GM12878 (cell line): ENCODE results near the gene DGLUCY. TPM values are rescaled to one million over a fixed set of nuclear protein-coding genes. Genes with fewer than 3 reads are reported as not detected.
A peak's percentile ranks its signal among the peaks of the same experiment; 100 is the strongest.

ENCODE experiments used
- ATAC-seq: fragments of 200-7000 bp; cut with Tn5 transposase; 3 replicates; pipeline ENCODE4 v1.9.1; 2020; ENCODE audit warnings: mild to moderate bottlenecking, moderate library complexity
- BruUV-seq: library from RNA; stranded (reverse); fragments of 400-500 nt; replicated peaks from 2 replicates; lab custom pipeline; 2021; lab: Mats Ljungman, UMichigan
- CTCF ChIA-PET: fragments of 300-600 bp; sonication (Branson Sonifier 250); formaldehyde crosslinking; extraction: SDS; loops from one replicate; lab custom pipeline; 2021; ENCODE audit warnings: inconsistent platforms; lab: Yijun Ruan, JAX
- POLR2A ChIA-PET: fragments of 350-600 bp; formaldehyde crosslinking; extraction: SDS; loops from one replicate; lab custom pipeline; 2021; ENCODE audit warnings: inconsistent platforms; lab: Charles Lee
- RAD21 ChIA-PET: fragments of 300-600 bp; sonication (Branson Sonifier 250); formaldehyde crosslinking; loops from one replicate; lab custom pipeline; 2023; ENCODE audit warnings: antibody characterized with exemption; ENCODE audit not compliant: unreplicated experiment; lab: Charles Lee
- SMC1A ChIA-PET: fragments of 300-600 bp; sonication (Branson Sonifier 250); formaldehyde crosslinking; loops from one replicate; lab custom pipeline; 2023; ENCODE audit not compliant: unreplicated experiment, uncharacterized antibody; lab: Charles Lee
- DNase-seq: peaks from one replicate; pipeline ENCODE4 v3.0.0-alpha.2; 2011; ENCODE audit warnings: low read depth, low spot score
- FAIRE-seq: peaks from 3 replicates; lab custom pipeline; 2011; peaks lifted over from hg19 to GRCh38; lab: Jason Lieb, UNC
- H2AFZ ChIP-seq: 2 replicates; pipeline ENCODE4 v1.6.0; 2011; ENCODE audit warnings: low read depth, low read length, control low read depth; ENCODE audit not compliant: control insufficient read depth
- H3K27ac ChIP-seq: 2 replicates; pipeline ENCODE4 v1.5.1; 2011; ENCODE audit warnings: control low read depth; ENCODE audit not compliant: control insufficient read depth, insufficient read depth
- H3K27me3 ChIP-seq, 2 experiments: replicated peaks in 1 of 2; 2 replicates each; pipeline versions ENCODE4 v1.6.0 to v1.6.1; 2011; ENCODE audit warnings: low read length in 1 of 2; ENCODE audit not compliant: control insufficient read depth in 2 of 2, insufficient read depth in 2 of 2
- H3K36me3 ChIP-seq, 2 experiments: 2 replicates each; pipeline ENCODE4 v1.5.1; 2011; ENCODE audit warnings: low read length in 1 of 2; ENCODE audit not compliant: control insufficient read depth in 2 of 2, insufficient read depth in 2 of 2
- H3K4me1 ChIP-seq: 2 replicates; pipeline ENCODE4 v1.6.1; 2011; ENCODE audit warnings: mild to moderate bottlenecking, low read length, moderate library complexity, mixed read lengths; ENCODE audit not compliant: control insufficient read depth, insufficient read depth
- H3K4me2 ChIP-seq: 2 replicates; pipeline ENCODE4 v1.6.0; 2011; ENCODE audit warnings: control low read depth; ENCODE audit not compliant: control insufficient read depth, insufficient read depth
- H3K4me3 ChIP-seq: fragments of 200-600 bp; sonication (generic); 2 replicates; pipeline ENCODE4 v1.5.1; 2016
- H3K79me2 ChIP-seq: 2 replicates; pipeline ENCODE4 v1.6.0; 2011; ENCODE audit warnings: low read length; ENCODE audit not compliant: control insufficient read depth, insufficient read depth
- H3K9ac ChIP-seq: 2 replicates; pipeline ENCODE4 v1.8.0; 2011; ENCODE audit warnings: low read length, control low read depth, mixed read lengths; ENCODE audit not compliant: control insufficient read depth, insufficient read depth
- H3K9me3 ChIP-seq: replicated peaks from 3 replicates; pipeline ENCODE4 v1.5.1; 2011; ENCODE audit warnings: mild to moderate bottlenecking, low read length; ENCODE audit not compliant: control insufficient read depth, insufficient read depth
- H4K20me1 ChIP-seq: 2 replicates; pipeline ENCODE4 v1.6.0; 2011; ENCODE audit not compliant: control insufficient read depth, insufficient read depth
- CEBPB ChIP-seq, 2 experiments: fragments of 150-350 bp in 1 of 2; IDR thresholded peaks; 2 replicates each; pipeline ENCODE4 v1.6.1; 2012 to 2014; ENCODE audit warnings: low read depth in 2 of 2, low read length in 2 of 2, borderline replicate concordance in 1 of 2, inconsistent platforms in 1 of 2
- EED ChIP-seq: sonication (generic); IDR thresholded peaks from 2 replicates; pipeline ENCODE4 v1.6.1; 2016; ENCODE audit warnings: antibody characterized with exemption, low read depth
- FOS ChIP-seq: IDR thresholded peaks from 3 replicates; pipeline ENCODE4 v1.6.1; 2011; ENCODE audit warnings: borderline replicate concordance; ENCODE audit not compliant: insufficient read length; ENCODE audit errors: extremely low read depth
- LARP7 ChIP-seq: fragments of 450-650 bp; IDR thresholded peaks from 2 replicates; pipeline ENCODE4 v1.6.1; 2017; ENCODE audit warnings: mild to moderate bottlenecking
- NFXL1 ChIP-seq: fragments of 450-650 bp; IDR thresholded peaks from 2 replicates; pipeline ENCODE4 v1.6.1; 2017; ENCODE audit warnings: antibody characterized with exemption, mild to moderate bottlenecking, borderline replicate concordance
- SUZ12 ChIP-seq: fragments of 200-600 bp; sonication (generic); IDR thresholded peaks from one replicate; pipeline ENCODE4 v1.6.1; 2018; ENCODE audit warnings: antibody characterized with exemption, mild to moderate bottlenecking; ENCODE audit not compliant: unreplicated experiment
- TCF12 ChIP-seq: IDR thresholded peaks from 2 replicates; pipeline ENCODE4 v1.6.1; 2011; ENCODE audit warnings: low read depth, mild to moderate bottlenecking, low read length
- WGBS: methylation state at CpG from one replicate; pipeline ENCODE4 v1.1.6; 2016; ENCODE audit warnings: low lambda C conversion rate; ENCODE audit not compliant: insufficient replicate concordance, insufficient coverage; ENCODE audit errors: missing lambda C conversion rate; 5-methylcytosine and 5-hydroxymethylcytosine counted together
- in situ Hi-C: fragments of 300-500 bp; cut with MboI; formaldehyde crosslinking; loops from 9 replicates; pipeline ENCODE4 v1.14.3; 2018; ENCODE audit warnings: mixed read lengths
- intact Hi-C: fragments of 100-400 bp; cut with micrococcal nuclease; formaldehyde crosslinking; loops from one replicate; pipeline ENCODE4 v1.14.2; 2022; ENCODE audit not compliant: unreplicated experiment
- polyA plus RNA-seq, 11 experiments: library from polyadenylated mRNA; depleted of rRNA in 4 of 11; unstranded in 6 of 11; stranded (reverse) in 5 of 11; fragments of >200 nt; fragmentation: Nextera tagmentation in 4 of 11; fragmentation: Illumina TruSeq in 1 of 11; extraction: Ambion mirVana in 4 of 11; extraction: Trizol in 1 of 11; gene quantifications; 1 replicate in 1 of 11; 2 replicates in 10 of 11; pipeline versions ENCODE4 v1.2.1 to v1.2.3, GENCODE V29; 2011 to 2016; ENCODE audit warnings: inconsistent platforms in 2 of 11, missing spikeins in 2 of 11, low read depth in 1 of 11
- total RNA-seq, 4 experiments: library from RNA; depleted of rRNA in 3 of 4; stranded (reverse); fragments of >200 nt in 3 of 4; fragmentation: Illumina TruSeq in 1 of 4; extraction: Trizol in 1 of 4; gene quantifications; 2 replicates each; pipeline versions ENCODE4 v1.2.1 to v1.2.3, GENCODE V29; 2013 to 2021
- TF ChIP-seq, protein P1 (sequence below): fragments of 450-650 bp; IDR thresholded peaks from 2 replicates; pipeline ENCODE4 v1.6.1; 2017; ENCODE audit warnings: mild to moderate bottlenecking
- TF ChIP-seq, protein P2 (sequence below): fragments of 450-650 bp; conservative IDR thresholded peaks from 2 replicates; pipeline ENCODE4 v1.6.1; 2017; ENCODE audit warnings: mild to moderate bottlenecking, moderate library complexity

Gene DGLUCY
- total and polyA plus RNA-seq, 10 of the 15 experiments (the other 5 are each of a cell fraction or from before 2014, with no cell fraction given) = 15.0 to 70.3 (median 55.1) TPM

DNA sequence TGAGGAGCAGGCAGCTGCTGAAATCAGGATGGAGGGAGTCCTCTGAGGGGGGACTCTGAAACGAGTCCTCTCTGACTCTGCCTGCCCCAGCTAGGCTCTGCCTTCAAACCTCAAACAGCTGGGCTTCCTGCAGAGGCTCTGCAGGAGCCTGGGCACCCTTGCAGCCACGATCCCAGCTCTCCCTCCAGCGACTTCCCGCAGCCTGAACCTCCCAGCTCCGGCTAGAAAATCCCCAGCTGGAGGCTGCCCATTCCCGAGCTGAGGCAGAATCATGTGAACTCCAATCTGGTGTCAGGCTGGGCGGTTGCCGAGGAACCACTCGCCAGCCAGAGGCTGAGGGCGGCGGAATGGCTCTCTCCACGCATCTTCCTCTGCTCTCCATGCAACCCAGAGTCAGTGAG is 130.6 kb downstream of the DGLUCY start, which contains the start of gene GPR68:
GPR68 (minus strand) TSS at position 204 of the 401 bp plus-strand sequence. CDS start 9,654 bp downstream, outside the sequence.
- peaks cover 32% of the 10 kb centered on the region for H3K4me1 ChIP-seq
- H3K9ac ChIP-seq = peak within 1 kb of the TSS; percentile 56
- H3K4me2 ChIP-seq = peak within 1 kb of the TSS; percentile 83
- in situ Hi-C loops (no loop called here), intact Hi-C loops (loop anchor here (5.0 kb wide), 1 partner anchor 173 kb away; the partner anchor contains the start of gene CCDC88C)
- peaks cover 15% of the 10 kb centered on the region for H3K79me2 ChIP-seq
- no peak for FAIRE-seq
- no peak for DNase-seq
- BruUV-seq = no TSS peak
- TF ChIP-seq, protein P1, sequence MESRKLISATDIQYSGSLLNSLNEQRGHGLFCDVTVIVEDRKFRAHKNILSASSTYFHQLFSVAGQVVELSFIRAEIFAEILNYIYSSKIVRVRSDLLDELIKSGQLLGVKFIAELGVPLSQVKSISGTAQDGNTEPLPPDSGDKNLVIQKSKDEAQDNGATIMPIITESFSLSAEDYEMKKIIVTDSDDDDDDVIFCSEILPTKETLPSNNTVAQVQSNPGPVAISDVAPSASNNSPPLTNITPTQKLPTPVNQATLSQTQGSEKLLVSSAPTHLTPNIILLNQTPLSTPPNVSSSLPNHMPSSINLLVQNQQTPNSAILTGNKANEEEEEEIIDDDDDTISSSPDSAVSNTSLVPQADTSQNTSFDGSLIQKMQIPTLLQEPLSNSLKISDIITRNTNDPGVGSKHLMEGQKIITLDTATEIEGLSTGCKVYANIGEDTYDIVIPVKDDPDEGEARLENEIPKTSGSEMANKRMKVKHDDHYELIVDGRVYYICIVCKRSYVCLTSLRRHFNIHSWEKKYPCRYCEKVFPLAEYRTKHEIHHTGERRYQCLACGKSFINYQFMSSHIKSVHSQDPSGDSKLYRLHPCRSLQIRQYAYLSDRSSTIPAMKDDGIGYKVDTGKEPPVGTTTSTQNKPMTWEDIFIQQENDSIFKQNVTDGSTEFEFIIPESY = 0 out of 2 replicates have a peak, but pooled peaks have one; percentile 39
- TF ChIP-seq LARP7 = no peak
- TF ChIP-seq EED = 0 out of 2 replicates have a peak, but pooled peaks have one; percentile 31
- TF ChIP-seq FOS = no peak
- peak; percentile 46; the same call in 1 of the 2 replicates for TF ChIP-seq NFXL1
- TF ChIP-seq CEBPB (IDR thresholded peaks at IDR 0.05; ENCODE audit: borderline replicate concordance in 1 of 2, low read depth in 2 of 2, low read length in 2 of 2) = no peak
- TF ChIP-seq, protein P2, sequence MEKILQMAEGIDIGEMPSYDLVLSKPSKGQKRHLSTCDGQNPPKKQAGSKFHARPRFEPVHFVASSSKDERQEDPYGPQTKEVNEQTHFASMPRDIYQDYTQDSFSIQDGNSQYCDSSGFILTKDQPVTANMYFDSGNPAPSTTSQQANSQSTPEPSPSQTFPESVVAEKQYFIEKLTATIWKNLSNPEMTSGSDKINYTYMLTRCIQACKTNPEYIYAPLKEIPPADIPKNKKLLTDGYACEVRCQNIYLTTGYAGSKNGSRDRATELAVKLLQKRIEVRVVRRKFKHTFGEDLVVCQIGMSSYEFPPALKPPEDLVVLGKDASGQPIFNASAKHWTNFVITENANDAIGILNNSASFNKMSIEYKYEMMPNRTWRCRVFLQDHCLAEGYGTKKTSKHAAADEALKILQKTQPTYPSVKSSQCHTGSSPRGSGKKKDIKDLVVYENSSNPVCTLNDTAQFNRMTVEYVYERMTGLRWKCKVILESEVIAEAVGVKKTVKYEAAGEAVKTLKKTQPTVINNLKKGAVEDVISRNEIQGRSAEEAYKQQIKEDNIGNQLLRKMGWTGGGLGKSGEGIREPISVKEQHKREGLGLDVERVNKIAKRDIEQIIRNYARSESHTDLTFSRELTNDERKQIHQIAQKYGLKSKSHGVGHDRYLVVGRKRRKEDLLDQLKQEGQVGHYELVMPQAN = no peak
- TF ChIP-seq SUZ12 = no peak
- TF ChIP-seq TCF12 = no peak
- ATAC-seq = 0 out of 3 replicates have a peak, but pooled peaks have one; percentile 2
- no peak within 1 kb of the TSS for H2AFZ ChIP-seq
- ChIA-PET POLR2A (interaction anchor here (0.6 to 5.9 kb wide), 4 partner anchors 13 to 129 kb away, joined by 3 to 108 read pairs (median 8); no protein-coding TSS in a partner anchor), CTCF (interaction anchor here (0.5 to 6.5 kb wide), 6 partner anchors 8 to 862 kb away, joined by 3 to 59 read pairs (median 10); partner anchors contain the start of gene ATXN3), SMC1A (interaction anchor here (0.8 to 9.8 kb wide), 14 partner anchors 8 to 340 kb away, joined by 3 to 142 read pairs (median 4); no protein-coding TSS in a partner anchor), RAD21 (interaction anchor here (1.0 to 5.2 kb wide), 6 partner anchors 13 to 342 kb away, joined by 3 to 90 read pairs (median 6); no protein-coding TSS in a partner anchor)
- 83% methylated on average over 12 of the region's 12 CpGs for WGBS
- H3K36me3 ChIP-seq = no peaks in the 10 kb centered on the region; a peak in 1 of 4 replicates
- no peaks in the 10 kb centered on the region for H3K9me3 ChIP-seq
- H3K4me3 ChIP-seq = peak within 1 kb of the TSS; percentile 16
- H3K27me3 ChIP-seq = no peaks in the 10 kb centered on the region
- H4K20me1 ChIP-seq = no peaks in the 10 kb centered on the region
- H3K27ac ChIP-seq = peak within 1 kb of the TSS; percentile 86
